Activated naive CD4-positive, alpha-beta T cell treated with anti-CD3 and anti-CD28 coated beads, Interleukin-2, amount 50 U/mL, for 16 hours (primary cell): ENCODE data around the gene KRTAP4-4.
"Not testable (repeated sequence)": the region's sequence is repeated elsewhere in the genome, so short reads cannot be mapped to it uniquely, and the experiment has no call there.

Experiments used
- DNase-seq: peaks from one replicate; pipeline ENCODE4 v3.0.0-alpha.2; 2020

Gene KRTAP4-4

GRCh38 chr17:41147531-41148204, 12.9 kb downstream of the KRTAP4-4 start:
- DNase-seq = no peak

DNA sequence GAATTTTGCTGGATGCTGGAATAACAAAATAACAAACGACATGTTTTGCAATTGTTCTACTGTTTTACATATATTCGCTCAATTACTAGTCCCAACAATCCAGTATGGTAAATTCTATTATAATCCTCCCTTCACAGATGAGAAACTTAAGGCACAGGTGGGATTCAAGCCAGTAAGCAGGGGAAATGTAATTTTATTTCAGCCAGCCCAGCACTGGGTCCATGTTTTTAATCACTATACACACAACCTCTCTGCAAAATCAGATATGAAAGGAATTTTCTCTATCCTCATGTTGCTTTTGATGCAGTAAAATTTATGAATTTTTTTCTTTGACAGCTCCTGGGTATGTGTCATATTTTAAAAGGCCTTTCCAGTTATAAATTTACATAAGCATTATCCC, 15.3 kb downstream of the KRTAP4-4 start:
- no peak for DNase-seq

DNA sequence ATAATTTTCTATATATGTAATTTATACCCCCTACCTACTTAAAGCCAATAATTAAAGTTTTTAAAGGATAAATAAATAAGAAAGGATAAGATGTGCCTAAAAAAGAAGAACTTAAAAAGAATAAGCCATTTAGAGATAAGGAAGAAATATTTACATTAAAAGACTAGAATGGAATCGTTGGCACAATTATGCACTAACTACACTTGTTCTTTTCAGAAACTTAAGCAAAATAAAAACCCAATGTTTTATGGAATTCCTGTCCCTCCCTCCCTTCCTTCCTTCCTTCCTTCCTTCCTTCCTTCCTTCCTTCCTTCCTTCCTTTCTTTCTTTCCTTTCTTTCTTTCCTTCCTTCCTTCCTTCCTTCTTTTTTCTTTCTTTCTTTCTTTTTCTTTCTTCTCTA, 15.7 kb downstream of the KRTAP4-4 start:
- no peak for DNase-seq

GRCh38 chr17:41141361-41141760, 19.2 kb downstream of the KRTAP4-4 start:
- DNase-seq = no peak

- no peak for DNase-seq
Measured at GRCh38 chr17:41140360-41141131, 20.0 kb downstream of the KRTAP4-4 start, which contains the start of gene KRTAP4-6. TSS of gene KRTAP4-6 (minus strand) at chr17:41140544. CDS start at chr17:41140487, 57 bp downstream.

GRCh38 chr17:41139865-41140264, 20.7 kb downstream of the KRTAP4-4 start:
- DNase-seq = not testable (repeated sequence)

GRCh38 chr17:41133880-41134735, 26.4 kb downstream of the KRTAP4-4 start:
- no peak for DNase-seq

DNA sequence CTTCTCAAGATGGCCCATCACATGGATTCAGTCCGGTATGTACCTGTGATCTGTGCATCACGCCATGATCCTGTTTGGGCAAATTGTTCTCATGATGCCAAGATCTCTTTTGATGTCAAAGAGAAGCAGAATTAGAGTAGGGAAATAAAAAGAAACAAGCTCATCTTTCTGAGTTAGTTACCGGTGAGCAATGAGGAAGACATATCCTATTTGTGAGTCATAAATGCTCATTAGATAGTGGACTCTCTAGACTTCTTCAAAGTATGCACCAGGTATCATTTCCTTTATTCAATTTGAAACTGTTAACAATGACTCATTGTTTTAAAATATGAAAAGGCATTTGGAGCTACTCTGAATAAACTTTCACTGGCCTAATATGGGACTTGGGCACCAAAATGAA, 28.6 kb downstream of the KRTAP4-4 start:
- no peak for DNase-seq

DNA sequence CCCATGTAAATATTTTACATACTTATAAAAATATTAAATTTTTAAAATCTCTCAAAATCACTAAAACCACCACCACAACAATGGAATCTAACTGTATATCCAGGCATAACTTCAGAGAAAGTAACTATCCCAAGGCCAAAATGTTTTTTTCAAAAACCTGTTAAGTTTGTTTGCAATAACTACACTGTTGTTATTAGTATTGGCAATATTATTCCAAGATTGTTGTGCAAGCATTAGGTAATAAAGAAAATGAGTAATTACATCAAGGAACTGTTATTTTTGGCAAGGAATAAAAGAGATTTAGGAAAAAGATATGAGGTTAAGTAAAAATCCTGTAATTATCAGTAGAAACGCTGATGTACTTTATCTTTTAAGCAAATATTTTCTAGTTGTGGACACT, 33.2 kb downstream of the KRTAP4-4 start:
- no peak for DNase-seq

DNA sequence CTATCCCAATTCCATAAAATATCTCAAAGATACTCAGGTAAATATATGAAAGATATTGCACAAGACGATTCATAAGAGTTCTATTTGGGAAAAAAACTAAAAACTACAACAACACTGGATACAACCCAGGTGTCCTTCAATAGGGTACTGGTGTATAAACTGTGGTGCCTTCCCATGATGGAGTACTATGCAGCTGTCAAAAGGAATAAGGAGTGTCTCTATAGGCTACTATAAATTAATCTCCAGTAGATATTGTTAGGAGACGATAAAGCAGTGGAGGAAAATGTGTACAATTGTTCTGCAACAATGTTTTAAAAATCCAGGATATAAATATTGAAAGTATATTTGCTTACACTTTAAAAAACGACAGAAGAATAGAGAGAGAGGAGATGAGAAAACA, 34.1 kb downstream of the KRTAP4-4 start:
- DNase-seq = no peak

GRCh38 chr17:41125064-41125463, 35.5 kb downstream of the KRTAP4-4 start:
- no peak for DNase-seq

- not testable (repeated sequence) for DNase-seq
Measured at GRCh38 chr17:41123991-41124371, 36.6 kb downstream of the KRTAP4-4 start, which contains the start of gene KRTAP4-12. TSS of gene KRTAP4-12 (minus strand) at chr17:41124182. CDS start at chr17:41124122, 60 bp downstream.

- DNase-seq = not testable (repeated sequence)
Measured at GRCh38 chr17:41123292-41123990, 37.1 kb downstream of the KRTAP4-4 start.

DNA sequence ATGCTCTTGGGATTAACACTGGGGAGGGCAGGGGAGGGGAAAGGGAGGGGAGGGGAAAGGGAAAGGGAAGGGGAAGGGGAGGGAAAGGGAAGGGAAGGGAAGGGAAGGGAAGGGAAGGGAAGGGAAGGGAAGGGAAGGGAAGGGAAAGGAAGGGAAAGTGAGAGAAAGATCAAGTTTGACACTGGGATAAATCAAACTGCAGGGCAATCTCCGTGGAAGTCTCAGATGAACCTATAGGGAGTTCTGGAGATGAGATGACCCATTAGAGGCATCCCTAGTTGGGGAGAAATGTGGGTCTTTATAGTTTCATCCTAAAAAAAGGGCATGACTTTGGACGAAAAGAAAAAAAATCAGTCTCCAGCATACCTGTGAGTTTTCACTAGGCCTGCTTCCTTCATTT, 38.8 kb downstream of the KRTAP4-4 start:
- no peak for DNase-seq

GRCh38 chr17:41119696-41120690, 40.6 kb downstream of the KRTAP4-4 start:
- DNase-seq = not testable (repeated sequence)

GRCh38 chr17:41118721-41119120, 41.8 kb downstream of the KRTAP4-4 start:
- no peak for DNase-seq

DNA sequence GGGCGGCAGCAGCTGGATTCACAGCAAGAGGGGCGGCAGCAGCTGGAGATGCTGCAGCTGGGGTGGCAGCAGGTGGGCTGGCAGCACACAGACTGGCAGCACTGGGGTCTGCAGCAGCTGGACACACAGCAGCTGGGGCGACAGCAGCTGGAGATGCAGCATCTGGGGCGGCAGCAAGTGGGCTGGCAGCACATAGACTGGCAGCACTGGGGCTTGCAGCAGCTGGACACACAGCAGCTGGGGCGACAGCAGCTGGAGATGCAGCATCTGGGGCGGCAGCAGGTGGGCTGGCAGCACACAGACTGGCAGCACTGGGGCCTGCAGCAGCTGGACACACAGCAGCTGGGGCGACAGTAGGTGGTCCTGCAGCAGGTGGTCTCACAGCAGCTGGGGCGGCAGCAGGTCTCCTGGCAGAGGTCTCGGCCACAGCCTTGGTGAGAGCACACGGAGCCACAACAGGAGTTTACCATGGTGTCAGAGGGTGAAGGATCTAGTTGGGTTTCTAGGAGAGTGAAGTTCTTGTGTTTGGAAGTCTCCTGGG, 42.6 kb downstream of the KRTAP4-4 start, which contains the start of gene KRTAP4-11:
Gene KRTAP4-11, minus strand, starts transcription at position 528 of the 541 bp plus-strand sequence. Its CDS starts 58 bp downstream, at position 470.
- DNase-seq = not testable (repeated sequence)

- DNase-seq = no peak
Measured at GRCh38 chr17:41116297-41116696, 44.3 kb downstream of the KRTAP4-4 start.

DNA sequence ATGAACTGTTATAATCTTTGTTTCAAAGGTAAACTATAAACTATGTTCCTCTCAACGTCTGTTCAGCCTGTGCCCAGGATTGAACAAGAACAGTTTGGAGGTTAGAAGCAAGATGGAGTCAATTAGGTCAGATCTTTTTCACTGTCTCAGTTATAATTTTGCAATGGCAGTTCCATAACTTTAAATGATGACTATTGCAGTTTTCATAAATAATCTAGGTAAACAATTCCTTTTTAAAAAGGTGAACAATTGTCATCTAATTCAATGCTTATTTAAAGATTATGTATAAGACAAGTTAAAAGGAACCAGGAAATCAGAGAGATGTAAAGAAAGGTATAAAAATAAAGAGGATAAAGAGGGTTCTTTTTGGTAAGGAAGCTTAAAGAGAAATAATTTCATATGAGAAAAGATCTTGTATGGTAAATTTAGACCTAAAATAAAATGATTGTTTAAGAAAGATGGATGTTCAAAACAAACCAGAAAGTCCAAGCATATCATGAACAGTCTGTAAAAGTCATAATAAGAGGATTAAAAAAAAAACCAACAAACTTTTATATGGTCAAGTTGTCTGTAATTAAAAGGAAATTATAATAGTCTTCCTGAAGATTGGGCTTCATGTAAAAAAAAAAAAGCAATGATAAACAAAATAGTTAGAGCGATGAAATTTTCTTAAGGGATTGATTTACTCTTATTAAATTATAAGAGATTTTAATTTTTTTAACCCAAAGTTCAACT, 49.2 kb downstream of the KRTAP4-4 start:
- DNase-seq = no peak
